Gastrocnemius medialis (tissue), 4 donors: ENCODE measurements around the gene PXDN. TPM values are rescaled to one million over a fixed set of nuclear protein-coding genes. Genes with fewer than 3 reads are reported as not detected.

ENCODE experiments used
- ATAC-seq, 2 donors: fragments of 150-250 bp; one replicate each; pipeline ENCODE4 v1.9.1; 2016
- DNase-seq, 2 donors: peaks; one replicate each; pipeline ENCODE4 v3.0.0-alpha.2; 2019
- H3K27ac ChIP-seq, 4 donors: fragments of 200-600 bp; sonication (generic); 1 replicate in 1 of 4; 2 replicates in 3 of 4; pipeline ENCODE4 v1.5.1; 2016 to 2018; ENCODE audit warnings: mild to moderate bottlenecking in 2 of 4, moderate library complexity in 1 of 4
- H3K27me3 ChIP-seq, 3 donors: fragments of 200-600 bp; sonication (generic) in 2 of 3; 1 replicate in 1 of 3; 2 replicates in 2 of 3; pipeline versions ENCODE4 v1.5.1 to v1.6.0; 2016 to 2019; ENCODE audit warnings: mild to moderate bottlenecking in 1 of 3, moderate library complexity in 1 of 3
- H3K36me3 ChIP-seq, 2 donors: fragments of 200-600 bp; sonication (generic) in 1 of 2; one replicate each; pipeline ENCODE4 v1.5.1; 2017 to 2018
- H3K4me1 ChIP-seq, 2 donors: fragments of 200-600 bp; sonication (generic) in 1 of 2; one replicate each; pipeline ENCODE4 v1.5.1; 2016 to 2017; ENCODE audit warnings: mild to moderate bottlenecking in 2 of 2
- H3K4me3 ChIP-seq, 4 donors: fragments of 200-600 bp; sonication (generic) in 3 of 4; 1 replicate in 1 of 4; 2 replicates in 3 of 4; pipeline ENCODE4 v1.5.1; 2016 to 2019; ENCODE audit warnings: mild to moderate bottlenecking in 2 of 4
- H3K9me3 ChIP-seq, 3 donors: fragments of 200-600 bp; sonication (generic) in 2 of 3; 1 replicate in 1 of 3; 2 replicates in 2 of 3; pipeline ENCODE4 v1.5.1; 2016 to 2019
- POLR2A ChIP-seq, 2 donors: fragments of 450-650 bp; IDR thresholded peaks; one replicate each; pipeline ENCODE4 v1.6.1; 2017; ENCODE audit warnings: antibody characterized with exemption in 2 of 2, mild to moderate bottlenecking in 2 of 2, moderate library complexity in 2 of 2
- in situ Hi-C, 4 donors: fragments of 200-750 bp; cut with MboI; loops; one replicate each; pipeline versions ENCODE4 v1.15.0 to v1.8.0; 2017; ENCODE audit warnings: low sequenced_read_pairs in 4 of 4
- intact Hi-C: fragments of 100-400 bp; cut with DNase I; formaldehyde crosslinking; loops from one replicate; pipeline ENCODE4 v1.15.1; 2023; ENCODE audit warnings: low total_unique reads
- total RNA-seq, 4 donors: library from RNA; depleted of rRNA; stranded (reverse); fragments of >200 nt; gene quantifications; one replicate each; pipeline versions ENCODE4 v1.1.0 to v1.2.3, GENCODE V29; 2016
- TF ChIP-seq, protein P1 (sequence below), 5 experiments: fragments of 450-650 bp in 3 of 5; fragments of 200-600 bp in 2 of 5; sonication (generic) in 2 of 5; IDR thresholded peaks in 4 of 5; conservative IDR thresholded peaks in 1 of 5; 1 replicate in 4 of 5; 2 replicates in 1 of 5; pipeline ENCODE4 v1.5.1; 2016 to 2019; ENCODE audit warnings: antibody characterized with exemption in 5 of 5, mild to moderate bottlenecking in 3 of 5, moderate library complexity in 3 of 5

Gene PXDN
- total RNA-seq, 4 donors from 2014 or later = 7.8 to 13.4 (median 10.3) TPM

DNA sequence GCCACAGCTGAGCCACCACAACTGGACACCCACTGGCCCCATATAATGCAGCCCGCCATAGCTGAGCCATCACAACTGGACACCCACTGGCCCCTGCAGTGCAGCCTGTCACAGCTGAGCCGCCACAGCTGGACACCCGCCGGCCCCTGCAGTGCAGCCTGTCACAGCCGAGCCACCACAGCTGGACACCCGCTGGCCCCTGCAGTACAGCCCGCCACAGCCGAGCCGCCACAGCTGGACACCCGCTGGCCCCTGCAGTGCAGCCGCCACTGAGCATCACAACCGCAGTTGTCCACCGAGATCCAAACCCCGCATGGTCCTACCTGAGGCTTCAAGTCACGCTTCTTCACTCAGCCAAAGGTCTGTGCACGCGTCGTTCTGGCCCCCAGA lies 134.2 kb downstream of the PXDN start:
- no peak for DNase-seq
- TF ChIP-seq POLR2A (IDR thresholded peaks at IDR 0.05) = no peak
- H3K36me3 ChIP-seq = no peaks in the 10 kb centered on the region
- no peaks in the 10 kb centered on the region for H3K9me3 ChIP-seq
- no peak for ATAC-seq
- no peaks in the 10 kb centered on the region for H3K4me1 ChIP-seq
- no peak overlapping the region for H3K27ac ChIP-seq
- in situ Hi-C loops = no loop called here
- intact Hi-C loops = no loop called here
- no peak overlapping the region for H3K4me3 ChIP-seq
- H3K27me3 ChIP-seq = peaks cover 0 to 3% (median 3%) of the 10 kb centered on the region in 3 donors

DNA sequence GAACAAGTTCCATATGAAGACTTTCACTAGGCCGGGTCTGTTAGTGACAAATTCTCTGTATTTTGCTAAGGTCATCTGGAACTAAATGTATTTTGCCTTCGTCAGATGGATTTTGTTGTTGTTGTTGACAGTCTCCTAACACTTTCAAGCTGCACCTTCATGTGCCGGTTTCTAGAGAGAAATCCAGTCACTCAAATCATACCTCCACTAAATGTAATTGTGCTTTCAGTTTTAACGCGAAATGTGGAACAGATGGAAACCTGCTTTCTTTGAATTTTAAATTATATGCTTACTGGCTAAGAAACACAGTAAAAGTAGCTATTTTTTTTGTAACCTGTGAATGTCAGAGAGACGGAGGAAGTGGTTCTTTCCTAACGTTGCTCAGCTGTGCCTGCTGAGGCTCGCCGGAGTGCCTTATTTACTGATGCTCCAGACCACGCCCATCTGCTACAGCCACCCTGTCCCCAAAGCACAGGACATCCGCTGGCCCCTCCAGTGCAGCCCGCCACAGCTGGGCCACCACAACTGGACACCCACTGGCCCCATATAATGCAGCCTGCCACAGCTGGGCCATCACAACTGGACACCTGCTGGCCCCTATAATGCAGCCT lies 134.7 kb downstream of the PXDN start:
- no peak overlapping the region for H3K27ac ChIP-seq

DNA sequence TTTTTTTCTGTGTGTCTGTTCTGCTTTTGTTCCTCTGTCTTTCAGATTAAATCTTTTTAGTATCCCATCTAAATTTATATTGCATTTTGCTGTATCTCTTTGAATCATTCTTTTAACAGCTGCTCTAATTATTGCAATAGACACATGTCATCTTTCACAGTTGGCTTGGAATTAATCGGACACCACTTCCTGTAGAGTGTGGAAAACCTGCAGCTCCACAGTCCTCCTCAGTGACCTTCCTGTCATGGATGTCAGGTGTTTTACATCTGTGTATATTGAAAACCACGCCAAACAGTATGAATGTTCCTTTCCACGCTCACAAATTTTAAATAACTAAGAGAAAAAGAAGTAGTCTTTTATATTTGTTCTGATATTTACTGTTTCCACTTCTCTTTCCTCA lies 135.3 kb downstream of the PXDN start:
- no peak for DNase-seq
- ATAC-seq = no peak
- no peak overlapping the region for H3K4me3 ChIP-seq
- no peaks in the 10 kb centered on the region for H3K9me3 ChIP-seq
- H3K27me3 ChIP-seq = peaks cover 0 to 11% (median 10%) of the 10 kb centered on the region in 3 donors
- intact Hi-C loops = loop anchor here (5.0 kb wide), 1 partner anchor 43 kb away; no protein-coding TSS in a partner anchor
- no peak overlapping the region for H3K27ac ChIP-seq
- no peaks in the 10 kb centered on the region for H3K4me1 ChIP-seq
- in situ Hi-C loops = no loop called here
- TF ChIP-seq, protein P1, sequence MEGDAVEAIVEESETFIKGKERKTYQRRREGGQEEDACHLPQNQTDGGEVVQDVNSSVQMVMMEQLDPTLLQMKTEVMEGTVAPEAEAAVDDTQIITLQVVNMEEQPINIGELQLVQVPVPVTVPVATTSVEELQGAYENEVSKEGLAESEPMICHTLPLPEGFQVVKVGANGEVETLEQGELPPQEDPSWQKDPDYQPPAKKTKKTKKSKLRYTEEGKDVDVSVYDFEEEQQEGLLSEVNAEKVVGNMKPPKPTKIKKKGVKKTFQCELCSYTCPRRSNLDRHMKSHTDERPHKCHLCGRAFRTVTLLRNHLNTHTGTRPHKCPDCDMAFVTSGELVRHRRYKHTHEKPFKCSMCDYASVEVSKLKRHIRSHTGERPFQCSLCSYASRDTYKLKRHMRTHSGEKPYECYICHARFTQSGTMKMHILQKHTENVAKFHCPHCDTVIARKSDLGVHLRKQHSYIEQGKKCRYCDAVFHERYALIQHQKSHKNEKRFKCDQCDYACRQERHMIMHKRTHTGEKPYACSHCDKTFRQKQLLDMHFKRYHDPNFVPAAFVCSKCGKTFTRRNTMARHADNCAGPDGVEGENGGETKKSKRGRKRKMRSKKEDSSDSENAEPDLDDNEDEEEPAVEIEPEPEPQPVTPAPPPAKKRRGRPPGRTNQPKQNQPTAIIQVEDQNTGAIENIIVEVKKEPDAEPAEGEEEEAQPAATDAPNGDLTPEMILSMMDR (IDR thresholded peaks at IDR 0.05 in 4 of 5, conservative IDR thresholded peaks at IDR 0.05 in 1 of 5) = no peak
- TF ChIP-seq POLR2A (IDR thresholded peaks at IDR 0.05) = no peak
- H3K36me3 ChIP-seq = no peaks in the 10 kb centered on the region

More for the DNA sequence above, 134.7 kb downstream of the PXDN start:
- peaks cover 0 to 7% (median 6%) of the 10 kb centered on the region in 3 donors for H3K27me3 ChIP-seq
- in situ Hi-C loops = no loop called here
- no peak overlapping the region for H3K4me3 ChIP-seq
- DNase-seq (no peak), ATAC-seq (no peak)
- H3K36me3 ChIP-seq = no peaks in the 10 kb centered on the region
- H3K4me1 ChIP-seq = no peaks in the 10 kb centered on the region
- intact Hi-C loops = loop anchor here (5.0 kb wide), 1 partner anchor 43 kb away; no protein-coding TSS in a partner anchor
- TF ChIP-seq, protein P1 (IDR thresholded peaks at IDR 0.05 in 4 of 5, conservative IDR thresholded peaks at IDR 0.05 in 1 of 5) = no peak
- no peak for TF ChIP-seq POLR2A (IDR thresholded peaks at IDR 0.05)
- no peaks in the 10 kb centered on the region for H3K9me3 ChIP-seq

DNA sequence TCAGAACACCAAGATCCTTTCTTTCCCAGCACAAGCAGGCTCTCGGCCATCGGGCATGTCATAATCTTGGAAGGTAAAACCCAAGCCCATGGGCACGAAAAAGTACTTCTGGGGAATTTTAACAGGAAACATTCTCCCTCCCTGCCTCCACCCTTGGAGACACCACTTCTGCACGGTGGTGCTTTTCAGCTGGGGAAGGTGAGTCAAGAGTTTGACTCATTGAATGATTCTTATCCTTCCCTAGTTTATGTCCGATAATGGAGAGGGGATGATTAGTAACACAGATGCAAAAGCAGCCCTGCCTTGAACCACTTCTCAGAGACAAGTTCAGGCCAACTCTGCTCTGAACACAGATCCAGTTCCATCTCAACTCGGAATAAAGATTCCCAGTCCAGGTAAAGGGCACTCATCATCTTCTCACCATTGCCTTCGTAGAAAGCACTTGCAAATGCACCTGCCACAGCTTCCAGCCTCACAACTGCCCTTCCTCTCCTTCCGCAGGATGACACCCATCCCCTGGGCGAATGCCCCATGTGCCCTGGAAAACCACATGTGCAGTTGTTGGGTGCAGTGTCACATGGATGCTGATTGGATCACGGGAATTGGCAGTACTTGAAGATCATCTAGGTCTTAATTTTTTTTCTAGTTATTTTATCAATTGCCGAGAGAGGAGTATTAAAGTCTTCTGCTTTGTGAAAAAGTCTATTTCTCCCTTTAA lies 136.2 kb downstream of the PXDN start:
- TF ChIP-seq, protein P1 (IDR thresholded peaks at IDR 0.05 in 4 of 5, conservative IDR thresholded peaks at IDR 0.05 in 1 of 5) = no peak
- no peak for TF ChIP-seq POLR2A (IDR thresholded peaks at IDR 0.05)
- peaks cover 0 to 16% (median 16%) of the 10 kb centered on the region in 3 donors for H3K27me3 ChIP-seq
- intact Hi-C loops (loop anchor here (5.0 kb wide), 1 partner anchor 44 kb away; no protein-coding TSS in a partner anchor), in situ Hi-C loops (no loop called here)
- H3K27ac ChIP-seq = no peak overlapping the region
- DNase-seq (no peak), ATAC-seq (no peak)
- no peaks in the 10 kb centered on the region for H3K36me3 ChIP-seq
- H3K4me1 ChIP-seq = no peaks in the 10 kb centered on the region
- H3K4me3 ChIP-seq = no peak overlapping the region
- no peaks in the 10 kb centered on the region for H3K9me3 ChIP-seq

DNA sequence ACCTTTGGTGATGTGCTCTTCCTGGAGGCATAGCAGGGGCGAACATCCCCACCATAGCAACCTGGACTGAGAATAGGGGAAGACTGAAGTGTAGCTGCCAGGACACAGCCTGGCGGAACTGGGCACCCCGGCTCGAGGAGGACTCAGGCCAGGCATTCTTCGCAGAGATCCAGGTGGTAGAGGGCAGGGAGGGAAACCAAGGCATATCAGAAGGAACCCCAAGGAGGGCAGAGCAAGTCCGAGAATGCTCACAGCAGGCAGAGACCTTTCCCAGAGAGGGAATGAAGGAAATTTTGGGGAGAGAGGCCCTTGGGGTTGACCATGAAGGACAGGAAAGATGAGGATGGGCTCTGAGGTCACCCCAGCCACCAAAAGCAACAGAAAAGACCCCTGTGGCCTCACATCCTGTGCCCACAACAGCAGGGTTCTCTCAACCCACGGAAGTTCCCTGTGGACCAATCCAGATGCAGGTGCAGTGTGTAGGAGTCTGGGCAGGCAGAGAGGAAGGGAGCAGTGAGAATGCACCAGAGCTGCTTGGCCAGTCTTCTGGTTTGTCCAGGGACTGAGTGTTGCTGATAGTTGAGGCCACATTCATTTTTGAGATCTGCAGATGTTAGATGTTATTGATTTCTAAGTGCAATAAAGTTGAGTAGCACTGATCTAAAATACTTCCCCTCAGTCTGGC lies 136.9 kb downstream of the PXDN start:
- Histone ChIP-seq H3K36me3 (no peaks in the 10 kb centered on the region), H3K9me3 (no peaks in the 10 kb centered on the region), H3K4me1 (no peaks in the 10 kb centered on the region), H3K27me3 (peaks cover under 1 to 20% (median 19%) of the 10 kb centered on the region in 3 donors), H3K4me3 (no peak overlapping the region), H3K27ac (no peak overlapping the region)
- intact Hi-C loops (loop anchor here (5.0 kb wide), 1 partner anchor 45 kb away; no protein-coding TSS in a partner anchor), in situ Hi-C loops (no loop called here)
- ATAC-seq (no peak), DNase-seq (no peak)
- TF ChIP-seq POLR2A (IDR thresholded peaks at IDR 0.05) = no peak
- TF ChIP-seq, protein P1 (IDR thresholded peaks at IDR 0.05 in 4 of 5, conservative IDR thresholded peaks at IDR 0.05 in 1 of 5) = no peak
